Ovary (tissue), 3 donors: ENCODE results near the gene FLII.
"Not testable (repeated sequence)": the region's sequence is repeated elsewhere in the genome, so short reads cannot be mapped to it uniquely, and the experiment has no call there.

Source experiments
- CTCF ChIP-seq, 3 donors: fragments of 450-650 bp in 2 of 3; fragments of 200-600 bp in 1 of 3; IDR thresholded peaks; one replicate each; pipeline versions ENCODE4 v1.5.1 to v1.8.0; 2016 to 2022; ENCODE audit warnings: antibody characterized with exemption in 3 of 3, mild to moderate bottlenecking in 1 of 3
- EP300 ChIP-seq: sonication (generic); formaldehyde crosslinking; IDR thresholded peaks from one replicate; pipeline ENCODE4 v1.6.1; 2017; ENCODE audit warnings: antibody characterized with exemption
- POLR2A ChIP-seq: fragments of 450-650 bp; IDR thresholded peaks from one replicate; pipeline ENCODE4 v1.6.1; 2017; ENCODE audit warnings: antibody characterized with exemption, mild to moderate bottlenecking, moderate library complexity
- donor health status: DM: no; HTN: no; CAD: no.

GRCh38 chr17:18216906-18217305, 41.6 kb downstream of the FLII start:
- not testable (repeated sequence) for TF ChIP-seq CTCF (IDR thresholded peaks at IDR 0.05); POLR2A; EP300
